Neuronal stem cell (in vitro differentiated cells): ENCODE data around the gene SPSB3.

ENCODE experiments used
- DNase-seq: peaks from one replicate; pipeline ENCODE4 v3.0.0-alpha.2; 2013; ENCODE audit warnings: low spot score
- H2AFZ ChIP-seq: one replicate; pipeline ENCODE4 v1.6.1; 2013; ENCODE audit warnings: mild to moderate bottlenecking, low read length, inconsistent platforms
- H2AK5ac ChIP-seq: 2 replicates; pipeline ENCODE4 v1.6.1; 2013; ENCODE audit warnings: low read depth, mild to moderate bottlenecking, inconsistent platforms, low read length, moderate library complexity, mixed read lengths
- H2BK120ac ChIP-seq: 2 replicates; pipeline ENCODE4 v1.6.1; 2013; ENCODE audit warnings: low read depth, mild to moderate bottlenecking, inconsistent platforms, low read length, moderate library complexity, mixed read lengths
- H2BK12ac ChIP-seq: one replicate; pipeline ENCODE4 v1.6.1; 2013; ENCODE audit warnings: low read length, inconsistent platforms
- H2BK15ac ChIP-seq: 2 replicates; pipeline ENCODE4 v1.6.1; 2013; ENCODE audit warnings: mild to moderate bottlenecking, low read length, inconsistent platforms, mixed read lengths
- H2BK5ac ChIP-seq: one replicate; pipeline ENCODE4 v1.6.1; 2013; ENCODE audit warnings: inconsistent platforms, mild to moderate bottlenecking, low read length, moderate library complexity
- H3K14ac ChIP-seq: one replicate; pipeline ENCODE4 v1.6.1; 2013; ENCODE audit warnings: low read length, inconsistent platforms
- H3K18ac ChIP-seq: 2 replicates; pipeline ENCODE4 v1.6.1; 2013; ENCODE audit warnings: low read length, inconsistent platforms
- H3K23ac ChIP-seq: 2 replicates; pipeline ENCODE4 v1.6.1; 2013; ENCODE audit warnings: low read depth, mild to moderate bottlenecking, mixed read lengths, low read length, inconsistent platforms; ENCODE audit not compliant: poor library complexity
- H3K27ac ChIP-seq: replicated peaks from 3 replicates; pipeline ENCODE4 v1.5.1; 2013; ENCODE audit warnings: low read length, inconsistent platforms
- H3K27me3 ChIP-seq, 3 experiments: 2 replicates each; pipeline ENCODE4 v1.6.1; 2013; ENCODE audit warnings: low read length in 3 of 3, mild to moderate bottlenecking in 2 of 3, inconsistent platforms in 1 of 3, low read depth in 1 of 3, mixed read lengths in 1 of 3, moderate library complexity in 1 of 3; ENCODE audit not compliant: control insufficient read depth in 3 of 3, insufficient read depth in 3 of 3
- H3K36me3 ChIP-seq, 2 donors: replicated peaks in 1 of 2; 2 replicates each; pipeline ENCODE4 v1.6.1; 2013; ENCODE audit warnings: low read length in 2 of 2; ENCODE audit not compliant: control insufficient read depth in 2 of 2, insufficient read depth in 2 of 2
- H3K4ac ChIP-seq: 2 replicates; pipeline ENCODE4 v1.6.1; 2013; ENCODE audit warnings: inconsistent platforms, mild to moderate bottlenecking, low read length, moderate library complexity
- H3K4me1 ChIP-seq, 2 donors: 1 replicate in 1 of 2; 2 replicates in 1 of 2; pipeline ENCODE4 v1.6.1; 2013; ENCODE audit warnings: low read length in 2 of 2, low read depth in 1 of 2; ENCODE audit not compliant: control insufficient read depth in 2 of 2, insufficient read depth in 1 of 2
- H3K4me2 ChIP-seq: one replicate; pipeline ENCODE4 v1.6.1; 2013; ENCODE audit warnings: mild to moderate bottlenecking, low read length, inconsistent platforms; ENCODE audit not compliant: insufficient read depth, poor library complexity, severe bottlenecking
- H3K4me3 ChIP-seq, 2 donors: 2 replicates each; pipeline ENCODE4 v1.5.1; 2013; ENCODE audit warnings: low read length in 2 of 2, mild to moderate bottlenecking in 2 of 2, inconsistent platforms in 1 of 2, moderate library complexity in 1 of 2
- H3K79me1 ChIP-seq: one replicate; pipeline ENCODE4 v1.6.1; 2013; ENCODE audit warnings: low read depth, mild to moderate bottlenecking, inconsistent platforms, low read length, moderate library complexity
- H3K9ac ChIP-seq: one replicate; pipeline ENCODE4 v1.6.1; 2013; ENCODE audit warnings: mild to moderate bottlenecking, low read depth, low read length, inconsistent platforms; ENCODE audit not compliant: poor library complexity
- H3K9me3 ChIP-seq, 2 donors: replicated peaks in 1 of 2; 2 replicates each; pipeline versions ENCODE3 to v1.6.1; 2013; ENCODE audit warnings: low read length in 2 of 2, mild to moderate bottlenecking in 2 of 2, inconsistent platforms in 1 of 2, low read depth in 1 of 2, mixed read lengths in 1 of 2, moderate library complexity in 1 of 2; ENCODE audit not compliant: control insufficient read depth in 2 of 2, insufficient read depth in 1 of 2
- H4K8ac ChIP-seq: one replicate; pipeline ENCODE4 v1.6.1; 2013; ENCODE audit warnings: low read depth, mild to moderate bottlenecking, inconsistent platforms, low read length, moderate library complexity
- H4K91ac ChIP-seq: one replicate; pipeline ENCODE4 v1.6.1; 2013; ENCODE audit warnings: low read length, low read depth, mild to moderate bottlenecking, inconsistent platforms; ENCODE audit not compliant: poor library complexity
- WGBS, 2 donors: extraction: QIAGEN DNeasy Blood & Tissue Kit; methylation state at CpG; one replicate each; pipeline ENCODE4 v1.1.7; 2013; ENCODE audit warnings: missing lambda C conversion rate in 2 of 2, mixed read lengths in 1 of 2; ENCODE audit not compliant: insufficient read length in 2 of 2, insufficient replicate concordance in 1 of 2; ENCODE audit errors: extremely low coverage in 2 of 2; 5-methylcytosine and 5-hydroxymethylcytosine counted together

SPSB3 gene

DNA sequence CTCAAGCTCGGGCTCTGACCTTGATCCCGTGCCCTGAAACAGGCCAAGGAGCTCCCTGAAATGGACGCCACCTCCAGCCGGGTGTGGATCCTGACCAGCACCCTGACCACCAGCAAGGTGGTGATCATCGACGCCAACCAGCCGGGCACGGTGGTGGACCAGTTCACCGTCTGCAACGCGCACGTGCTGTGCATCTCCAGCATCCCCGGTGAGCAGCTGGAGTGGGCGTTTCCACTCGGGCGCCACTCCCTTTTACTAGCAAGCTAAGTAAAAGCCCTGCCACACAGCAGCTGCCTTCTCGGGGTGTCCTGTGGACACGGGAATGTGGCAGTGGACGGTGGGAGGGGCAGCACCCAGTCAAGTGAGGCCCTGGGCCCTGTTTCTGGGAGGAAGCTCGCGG is 17.4 kb downstream of the SPSB3 start:
- Histone ChIP-seq H2AFZ (no peak overlapping the region), H3K9me3 (no peaks in the 10 kb centered on the region), H3K27ac (no peak overlapping the region), H3K27me3 (no peaks in the 10 kb centered on the region), H3K36me3 (peaks cover 46 to 92% of the 10 kb centered on the region in 2 donors), H2BK15ac (no peak overlapping the region), H2AK5ac (no peak overlapping the region), H3K4me2 (no peak overlapping the region), H3K9ac (no peak overlapping the region), H4K8ac (no peak overlapping the region), H3K4me3 (no peak overlapping the region), H2BK120ac (no peak overlapping the region), H3K23ac (peak overlapping the region; percentile 25), H3K14ac (no peak overlapping the region), H3K18ac (no peak overlapping the region), H3K4me1 (peaks cover 0 to 11% of the 10 kb centered on the region in 2 donors), H4K91ac (no peak overlapping the region), H2BK5ac (no peak overlapping the region), H3K79me1 (peaks cover 4% of the 10 kb centered on the region), H2BK12ac (no peak overlapping the region), H3K4ac (no peak overlapping the region)
- DNase-seq, result no peak
- no CpG with 5 or more reads among the region's 21 CpGs for WGBS, 2 donors

DNA sequence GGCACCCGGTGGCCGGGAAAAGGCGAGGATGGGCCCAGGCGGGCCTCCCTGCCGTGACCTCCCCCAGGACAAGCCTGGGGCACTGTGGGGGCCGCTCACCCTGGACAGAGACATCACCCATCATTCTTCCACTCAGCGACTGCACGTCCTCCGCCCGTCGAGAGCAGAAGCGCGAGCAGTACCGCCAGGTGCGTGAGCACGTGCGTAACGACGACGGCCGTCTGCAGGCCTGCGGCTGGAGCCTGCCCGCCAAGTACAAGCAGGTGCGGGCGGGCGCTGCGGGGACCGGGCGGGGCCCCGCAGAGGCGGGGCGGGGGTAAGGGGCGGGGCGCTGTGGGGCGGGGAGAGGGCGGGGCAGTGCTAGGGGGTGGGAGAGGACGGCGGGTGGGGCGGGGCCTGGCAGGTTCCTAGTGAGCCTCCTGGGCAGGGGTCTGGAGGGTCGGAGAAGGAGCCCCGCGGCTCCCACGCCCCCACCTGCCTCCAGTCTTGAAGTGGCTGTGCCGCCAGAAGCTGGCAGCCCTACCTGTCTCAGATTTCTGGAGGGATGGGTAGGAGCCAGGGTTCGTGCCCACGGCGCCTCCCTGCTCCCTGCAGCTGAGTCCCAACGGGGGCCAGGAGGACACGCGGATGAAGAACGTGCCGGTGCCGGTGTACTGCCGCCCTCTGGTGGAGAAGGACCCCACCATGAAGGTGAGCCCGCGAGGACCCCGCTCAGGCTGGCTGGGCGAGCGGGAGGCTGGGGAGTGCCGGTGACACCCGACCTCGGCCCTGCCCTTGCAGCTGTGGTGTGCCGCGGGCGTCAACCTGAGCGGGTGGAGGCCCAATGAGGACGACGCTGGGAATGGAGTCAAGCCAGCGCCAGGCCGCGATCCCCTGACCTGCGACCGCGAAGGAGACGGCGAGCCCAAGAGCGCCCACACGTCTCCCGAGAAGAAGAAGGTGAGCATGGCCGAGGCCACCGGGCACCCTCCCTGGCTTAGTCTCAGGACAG is 18.6 kb downstream of the SPSB3 start:
- H2AFZ ChIP-seq, result no peak overlapping the region
- H3K79me1 ChIP-seq, result peaks cover 2% of the 10 kb centered on the region
- H3K4ac ChIP-seq, result no peak overlapping the region
- H3K36me3 ChIP-seq, result peaks cover 44 to 83% of the 10 kb centered on the region in 2 donors
- H3K18ac ChIP-seq, result peak overlapping the region; percentile 80
- DNase-seq, result peak; percentile 46
- peak overlapping the region; percentile 18 for H3K4me2 ChIP-seq
- H2AK5ac ChIP-seq, result peak overlapping the region; percentile 56
- peak overlapping the region; percentile 38 for H3K14ac ChIP-seq
- H2BK5ac ChIP-seq, result peak overlapping the region; percentile 0
- no peak overlapping the region for H2BK15ac ChIP-seq
- no peak overlapping the region for H4K8ac ChIP-seq
- WGBS, 2 donors, result no CpG with 5 or more reads among the region's 81 CpGs
- H3K4me1 ChIP-seq, result peaks cover 0 to 11% of the 10 kb centered on the region in 2 donors
- no peak overlapping the region for H3K27ac ChIP-seq
- no peak overlapping the region for H2BK12ac ChIP-seq
- H3K9me3 ChIP-seq, result no peaks in the 10 kb centered on the region
- no peak overlapping the region for H2BK120ac ChIP-seq
- H3K4me3 ChIP-seq, result no peak overlapping the region
- no peak overlapping the region for H4K91ac ChIP-seq
- H3K27me3 ChIP-seq, result no peaks in the 10 kb centered on the region
- peak overlapping the region; percentile 91 for H3K23ac ChIP-seq
- H3K9ac ChIP-seq, result peak overlapping the region; percentile 44

DNA sequence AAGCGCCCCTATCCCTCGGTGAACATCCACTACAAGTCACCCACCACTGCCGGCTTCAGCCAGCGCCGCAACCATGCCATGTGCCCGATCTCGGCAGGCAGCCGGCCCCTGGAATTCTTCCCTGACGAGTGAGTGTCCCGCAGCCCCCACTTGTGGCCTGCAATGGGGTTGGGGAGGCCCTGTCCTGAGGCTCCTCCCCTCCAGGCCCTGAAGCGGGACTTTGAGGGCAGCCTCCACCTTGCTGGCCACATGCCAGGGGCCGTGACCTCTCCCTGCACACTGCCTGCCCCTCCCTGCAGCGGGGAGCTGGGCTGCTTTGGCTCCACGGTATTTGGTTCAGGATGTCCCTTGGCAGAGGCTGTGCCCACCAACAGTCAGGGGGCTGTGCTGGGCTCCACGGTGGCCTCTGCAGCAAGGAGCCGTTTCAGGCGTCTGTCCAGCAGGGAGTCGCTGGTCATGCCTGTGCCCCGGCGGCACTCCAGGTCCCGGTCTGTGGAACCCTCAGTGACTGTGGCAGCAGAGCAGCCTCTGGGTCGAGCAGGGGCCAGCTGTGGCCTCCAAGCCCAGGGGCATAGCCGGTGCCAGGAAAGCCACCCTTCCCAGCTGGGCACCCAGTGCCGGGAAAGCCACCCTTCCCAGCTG is 19.4 kb downstream of the SPSB3 start:
- H2AFZ ChIP-seq, result no peak overlapping the region
- H3K27me3 ChIP-seq, result no peaks in the 10 kb centered on the region
- H3K4me1 ChIP-seq, result peaks cover 0 to 11% of the 10 kb centered on the region in 2 donors
- peak overlapping the region; percentile 38 for H3K14ac ChIP-seq
- H2BK15ac ChIP-seq, result no peak overlapping the region
- no peak overlapping the region for H3K4me2 ChIP-seq
- H3K9me3 ChIP-seq, result no peaks in the 10 kb centered on the region
- no peak overlapping the region for H3K4ac ChIP-seq
- H3K79me1 ChIP-seq, result peaks cover 2% of the 10 kb centered on the region
- no peak overlapping the region for H2BK12ac ChIP-seq
- no peak overlapping the region for H2BK120ac ChIP-seq
- peak overlapping the region; percentile 28 for H3K18ac ChIP-seq
- no peak overlapping the region for H3K27ac ChIP-seq
- H3K4me3 ChIP-seq, result no peak overlapping the region
- no peak overlapping the region for H2BK5ac ChIP-seq
- no CpG with 5 or more reads among the region's 24 CpGs for WGBS, 2 donors
- no peak overlapping the region for H4K91ac ChIP-seq
- peak overlapping the region; percentile 56 for H2AK5ac ChIP-seq
- H3K9ac ChIP-seq, result peak overlapping the region; percentile 60
- H4K8ac ChIP-seq, result no peak overlapping the region
- H3K36me3 ChIP-seq, result peaks cover 38 to 77% of the 10 kb centered on the region in 2 donors
- peak overlapping the region; percentile 91 for H3K23ac ChIP-seq
- DNase-seq, result no peak
